ENCODE results near the gene PRKN. TPM values are rescaled to one million over a fixed set of nuclear protein-coding genes. Genes with fewer than 3 reads are reported as not detected.
"Not testable (repeated sequence)": the region's sequence is repeated elsewhere in the genome, so short reads cannot be mapped to it uniquely, and the experiment has no call there.

Gene PRKN
- polyA plus RNA-seq, 6 donors from 2014 or later: 1.4 to 9.3 (median 3.6) TPM

DNA sequence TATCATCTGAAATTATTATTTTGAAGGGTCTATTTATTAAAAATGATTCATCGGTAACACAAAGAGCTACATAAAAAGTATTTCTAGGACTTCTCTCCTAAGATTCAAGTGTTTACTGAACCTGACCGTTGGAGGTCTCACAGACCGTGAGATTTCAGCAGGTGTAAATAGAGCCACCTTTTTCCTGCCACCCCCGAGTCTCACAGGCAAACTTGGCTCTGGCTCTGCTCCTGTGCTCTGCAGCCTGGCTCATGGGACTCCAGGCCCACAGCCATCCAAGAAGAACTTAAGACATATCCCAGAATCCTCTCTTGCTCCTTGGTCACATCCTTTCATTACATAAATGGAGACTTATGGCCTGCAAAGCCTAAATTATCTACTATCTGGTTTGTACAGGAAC lies 1385.9 kb downstream of the PRKN start:
- Mint-ChIP-seq H3K27me3 (peaks cover 0 to 16% (median 9%) of the 10 kb centered on the region in 3 donors), H3K4me3 (no peak overlapping the region), H3K9me3 (peaks cover 0 to 2% (median 0%) of the 10 kb centered on the region in 7 donors)

DNA sequence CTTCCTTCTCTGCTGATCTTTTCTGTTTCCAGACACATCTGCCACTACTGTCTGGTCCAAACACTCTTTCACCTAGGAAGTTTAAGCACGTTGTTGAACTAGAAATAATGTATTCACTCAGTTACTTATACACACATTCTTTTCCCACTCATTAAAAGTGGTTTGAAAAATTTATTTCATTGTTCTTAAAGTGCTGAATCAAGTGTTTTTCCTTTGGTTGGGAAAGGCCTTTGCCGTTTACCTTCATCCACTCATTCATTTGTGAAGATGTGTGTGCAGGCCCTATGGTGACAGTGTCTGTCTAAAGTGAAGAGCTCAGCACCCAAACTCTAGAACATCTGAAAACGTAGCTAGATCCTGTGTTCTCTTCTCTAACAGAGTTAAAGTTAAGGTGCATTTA lies 1389.6 kb downstream of the PRKN start:
- ATAC-seq (ENCODE audit: low read depth in 2 of 2) (no peak), DNase-seq (no peak)
- Mint-ChIP-seq H3K27me3 (peaks cover 0 to 16% (median 5%) of the 10 kb centered on the region in 3 donors), H3K4me1 (no peaks in the 10 kb centered on the region), H3K9me3 (peaks cover 0 to 7% (median 2%) of the 10 kb centered on the region in 7 donors), H3K4me3 (no peak overlapping the region), H3K36me3 (no peaks in the 10 kb centered on the region), H3K27ac (no peak overlapping the region)

More for the DNA sequence above, 1385.9 kb downstream of the PRKN start:
- DNase-seq (no peak), ATAC-seq (ENCODE audit: low read depth in 2 of 2) (no peak)
- Mint-ChIP-seq H3K4me1 (no peaks in the 10 kb centered on the region), H3K27ac (no peak overlapping the region), H3K36me3 (no peaks in the 10 kb centered on the region)

DNA sequence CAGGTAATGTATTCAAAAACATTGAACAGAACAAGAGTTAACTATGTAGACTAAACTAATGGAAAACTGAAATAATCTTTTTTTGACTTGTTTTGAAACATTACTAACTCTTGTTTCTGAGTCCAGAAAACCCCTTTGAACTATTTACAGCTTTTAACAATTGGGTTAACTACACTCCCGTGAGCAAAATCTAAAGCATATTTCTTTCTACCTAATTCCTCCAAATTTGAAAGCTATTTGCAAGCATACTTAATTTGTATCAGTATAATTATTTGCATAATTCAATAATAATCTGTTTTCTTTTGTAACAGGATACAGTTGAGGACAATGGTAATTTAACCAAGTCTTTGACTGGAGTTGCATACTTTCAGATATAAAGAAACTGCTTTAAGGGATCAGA lies 1391.1 kb downstream of the PRKN start:
- H3K27me3 Mint-ChIP-seq: peaks cover 0 to 11% (median 5%) of the 10 kb centered on the region in 3 donors
- H3K27ac Mint-ChIP-seq: no peak overlapping the region
- H3K9me3 Mint-ChIP-seq: peaks cover 0 to 7% (median 2%) of the 10 kb centered on the region in 7 donors
- H3K4me3 Mint-ChIP-seq: no peak overlapping the region
- no peaks in the 10 kb centered on the region for H3K36me3 Mint-ChIP-seq
- H3K4me1 Mint-ChIP-seq: no peaks in the 10 kb centered on the region
- ATAC-seq (ENCODE audit: low read depth in 2 of 2) (no peak), DNase-seq (no peak)

DNA sequence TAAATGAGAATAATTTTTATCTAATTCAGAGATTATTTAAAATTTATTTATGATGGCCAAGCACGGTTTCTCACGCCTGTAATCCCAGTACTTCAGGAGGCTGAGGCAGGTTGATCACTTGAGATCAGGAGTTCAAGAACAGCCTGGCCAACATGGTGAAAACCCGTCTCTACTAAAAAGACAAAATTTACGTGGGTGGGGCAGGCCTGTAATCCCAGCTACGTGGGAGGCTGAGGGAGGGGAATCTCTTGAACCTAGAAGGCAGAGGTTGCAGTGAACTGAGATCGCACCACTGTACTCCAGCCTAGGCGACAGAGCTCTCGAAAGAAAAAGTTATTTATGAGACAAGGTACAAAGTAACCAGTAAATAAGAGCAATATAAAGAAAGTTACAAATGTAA lies 1394.2 kb downstream of the PRKN start:
- Mint-ChIP-seq H3K27ac (no peak overlapping the region), H3K27me3 (peaks cover 0 to 7% (median 0%) of the 10 kb centered on the region in 3 donors), H3K36me3 (no peaks in the 10 kb centered on the region), H3K4me3 (no peak overlapping the region), H3K4me1 (no peaks in the 10 kb centered on the region), H3K9me3 (peaks cover 0 to 13% (median 2%) of the 10 kb centered on the region in 7 donors)
- ATAC-seq (ENCODE audit: low read depth in 2 of 2) (no peak), DNase-seq (no peak)

DNA sequence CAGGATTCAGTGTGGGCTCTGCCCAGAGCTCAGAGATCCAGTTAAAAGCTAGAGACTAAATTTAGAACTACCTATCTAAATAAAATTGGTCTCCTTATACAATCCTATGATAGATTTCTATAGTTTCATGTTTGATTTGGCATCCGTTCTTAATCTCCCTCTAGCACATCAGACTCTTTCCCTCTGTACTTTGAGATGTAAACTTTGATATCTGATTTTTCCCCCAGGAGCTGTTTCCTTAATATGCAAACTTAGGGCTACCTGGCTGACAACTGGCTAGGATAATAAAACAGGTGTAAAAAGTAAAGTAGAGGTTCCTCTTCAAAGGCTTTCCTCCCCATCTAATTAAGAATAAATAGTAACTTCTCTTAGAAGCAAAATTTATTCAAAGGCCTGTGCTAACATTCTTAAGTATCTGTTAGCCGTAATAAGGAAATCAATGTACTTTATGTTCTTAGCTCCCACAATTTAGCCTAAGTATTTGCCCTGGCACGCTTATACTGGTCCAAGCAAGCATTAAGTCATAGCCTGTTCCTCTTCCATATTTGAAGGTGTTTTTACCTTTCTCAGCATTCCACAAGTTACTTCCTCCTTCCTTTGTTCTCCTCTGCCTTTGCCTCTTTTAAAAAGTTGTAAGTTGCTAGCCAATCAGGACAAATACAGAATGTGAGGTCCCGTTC lies 1396.0 kb downstream of the PRKN start:
- H3K27ac Mint-ChIP-seq; H3K4me1 Mint-ChIP-seq; ATAC-seq (ENCODE audit: low read depth in 2 of 2); H3K36me3 Mint-ChIP-seq; H3K27me3 Mint-ChIP-seq; DNase-seq; H3K4me3 Mint-ChIP-seq: not testable (repeated sequence)
- peaks cover 0 to 19% (median 4%) of the 10 kb centered on the region in 7 donors for H3K9me3 Mint-ChIP-seq

DNA sequence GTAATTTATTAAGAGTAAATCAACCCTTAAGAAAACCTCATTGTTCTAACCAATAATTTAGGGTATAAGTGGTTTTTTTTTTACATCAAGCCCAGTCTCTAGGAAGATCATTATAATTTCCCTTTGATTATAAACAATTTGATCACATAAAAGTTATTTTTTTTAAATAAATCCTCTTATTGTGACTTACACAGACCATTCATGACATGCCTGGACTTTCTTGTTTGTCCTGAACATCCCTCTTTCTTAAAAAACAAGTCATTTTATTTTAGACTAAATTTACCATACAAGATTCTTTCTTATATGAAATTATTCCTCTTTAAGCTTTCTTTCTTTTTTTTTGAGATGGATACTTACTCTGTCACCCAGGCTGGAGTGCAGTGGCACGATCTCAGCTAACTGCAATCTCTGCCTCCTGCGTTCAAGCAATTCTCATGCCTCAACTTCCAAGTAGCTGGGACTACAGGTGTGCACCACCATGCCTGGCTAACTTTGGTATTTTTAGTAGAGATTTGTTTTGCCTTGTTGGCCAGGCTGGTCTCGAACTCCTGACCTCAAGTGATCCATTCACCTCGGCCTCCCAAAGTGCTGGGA lies 1400.1 kb downstream of the PRKN start:
- Mint-ChIP-seq H3K4me3 (no peak overlapping the region), H3K27me3 (peaks cover 0 to 12% (median 0%) of the 10 kb centered on the region in 3 donors), H3K9me3 (peaks cover 8 to 29% (median 10%) of the 10 kb centered on the region in 7 donors), H3K36me3 (peaks cover 0 to 4% of the 10 kb centered on the region in 2 donors), H3K4me1 (no peaks in the 10 kb centered on the region), H3K27ac (no peak overlapping the region)
- ATAC-seq (ENCODE audit: low read depth in 2 of 2): no peak
- no peak for DNase-seq

DNA sequence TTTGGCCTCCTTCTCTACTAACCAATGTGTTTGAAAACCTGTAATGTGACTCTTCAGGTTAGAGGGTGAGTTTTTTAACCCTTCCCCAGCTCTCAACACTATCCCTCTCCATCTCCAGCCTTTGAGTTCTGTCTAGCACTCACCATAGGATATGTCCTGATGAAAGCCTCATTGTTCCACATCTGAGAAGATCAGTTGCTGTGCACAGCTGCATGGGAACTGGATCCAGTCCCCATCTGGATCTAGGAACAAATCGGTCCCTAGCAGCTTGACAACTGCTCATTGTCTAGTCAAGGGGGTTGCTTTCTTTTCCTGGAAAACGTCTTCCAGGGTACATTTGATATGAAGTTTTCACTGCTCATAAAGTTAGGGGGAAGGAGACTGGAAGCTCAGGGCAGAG lies 1408.3 kb downstream of the PRKN start:
- peaks cover 4 to 17% (median 13%) of the 10 kb centered on the region in 7 donors for H3K9me3 Mint-ChIP-seq
- DNase-seq (no peak), ATAC-seq (ENCODE audit: low read depth in 2 of 2) (no peak)
- peaks cover 3 to 15% (median 10%) of the 10 kb centered on the region in 3 donors for H3K27me3 Mint-ChIP-seq
- H3K4me1 Mint-ChIP-seq: no peaks in the 10 kb centered on the region
- H3K4me3 Mint-ChIP-seq: no peak overlapping the region
- peaks cover 4 to 7% of the 10 kb centered on the region in 2 donors for H3K36me3 Mint-ChIP-seq
- H3K27ac Mint-ChIP-seq: no peak overlapping the region

DNA sequence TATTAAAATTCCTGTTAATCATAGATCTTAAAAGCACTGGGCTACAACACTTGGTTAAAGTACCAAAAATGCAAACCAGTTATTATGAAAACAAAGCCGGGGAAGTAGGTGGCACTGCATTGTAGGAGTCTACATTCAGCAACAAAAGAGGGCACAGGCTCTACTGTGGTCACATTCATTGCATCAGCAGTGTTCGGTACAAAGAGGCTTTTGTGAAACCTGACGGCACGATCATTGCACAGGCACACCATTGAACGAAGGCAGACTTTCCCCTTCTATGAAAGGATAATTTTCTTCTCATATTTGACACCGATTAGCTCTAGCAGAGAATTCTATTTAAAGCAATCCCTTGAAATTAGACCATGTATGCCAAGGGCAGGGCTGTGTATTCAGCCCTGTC lies 1409.1 kb downstream of the PRKN start:
- H3K4me3 Mint-ChIP-seq: no peak overlapping the region
- ATAC-seq (ENCODE audit: low read depth in 2 of 2) (no peak), DNase-seq (no peak)
- no peaks in the 10 kb centered on the region for H3K4me1 Mint-ChIP-seq
- peaks cover 4 to 20% (median 13%) of the 10 kb centered on the region in 7 donors for H3K9me3 Mint-ChIP-seq
- peaks cover 8 to 15% (median 14%) of the 10 kb centered on the region in 3 donors for H3K27me3 Mint-ChIP-seq
- H3K27ac Mint-ChIP-seq: no peak overlapping the region
- peaks cover 4 to 7% of the 10 kb centered on the region in 2 donors for H3K36me3 Mint-ChIP-seq

DNA sequence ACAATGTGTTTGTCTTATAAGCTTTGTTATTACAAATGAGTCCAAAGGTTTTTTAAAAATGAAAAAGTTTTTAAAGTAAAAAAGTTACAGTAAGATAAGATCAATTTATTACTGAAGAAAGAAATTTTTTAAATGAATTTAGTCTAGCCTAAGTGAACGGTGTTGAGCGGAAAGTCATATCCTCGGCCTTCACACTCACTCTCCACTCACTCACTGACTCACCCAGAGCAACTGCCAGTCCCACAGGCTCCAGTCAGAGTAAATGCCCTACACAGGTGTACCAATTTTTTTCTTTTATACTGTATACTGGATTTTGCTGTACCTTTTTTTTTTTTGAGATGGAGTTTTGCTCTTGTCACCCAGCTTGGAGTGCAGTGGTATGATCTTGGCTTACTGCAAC lies 1411.0 kb downstream of the PRKN start:
- DNase-seq (no peak), ATAC-seq (ENCODE audit: low read depth in 2 of 2) (no peak)
- Mint-ChIP-seq H3K9me3 (peaks cover 0 to 16% (median 10%) of the 10 kb centered on the region in 7 donors), H3K36me3 (peaks cover 0 to 7% of the 10 kb centered on the region in 2 donors), H3K4me1 (no peaks in the 10 kb centered on the region), H3K4me3 (no peak overlapping the region), H3K27ac (no peak overlapping the region), H3K27me3 (peaks cover 8 to 15% (median 12%) of the 10 kb centered on the region in 3 donors)

DNA sequence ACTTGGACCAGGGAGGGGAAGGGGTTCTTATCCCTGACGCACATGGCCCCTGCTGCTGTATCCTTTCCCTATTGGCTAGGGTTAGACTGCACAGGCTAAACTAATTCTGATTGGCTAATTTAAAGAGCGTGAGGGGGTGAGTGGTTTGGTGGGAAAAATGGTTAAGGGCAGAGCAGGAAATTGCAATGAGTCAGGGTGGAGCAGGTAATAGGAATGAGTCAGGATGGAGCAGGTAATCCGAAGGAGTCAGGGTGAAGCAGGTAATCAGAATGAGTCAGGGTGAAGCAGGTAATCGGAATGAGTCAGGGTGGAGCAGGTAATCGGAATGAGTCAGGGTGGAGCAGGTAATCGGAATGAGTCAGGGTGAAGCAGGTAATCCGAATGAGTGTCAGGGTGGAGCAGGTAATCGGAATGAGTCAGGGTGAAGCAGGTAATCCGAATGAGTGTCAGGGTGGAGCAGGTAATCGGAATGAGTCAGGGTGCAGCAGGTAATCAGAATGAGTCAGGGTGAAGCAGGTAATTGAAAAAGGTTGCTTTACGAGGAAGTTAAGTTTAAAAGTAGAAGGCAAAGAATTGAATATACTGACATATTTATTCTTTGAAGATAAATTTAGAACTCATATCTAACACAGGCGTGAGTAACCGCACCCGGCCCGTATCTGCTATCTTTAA lies 1412.2 kb downstream of the PRKN start:
- H3K4me1 Mint-ChIP-seq; H3K4me3 Mint-ChIP-seq; ATAC-seq (ENCODE audit: low read depth in 2 of 2); H3K36me3 Mint-ChIP-seq; DNase-seq: not testable (repeated sequence)
- H3K27me3 Mint-ChIP-seq: peaks cover 8 to 15% (median 13%) of the 10 kb centered on the region in 3 donors
- peaks cover 0 to 16% (median 10%) of the 10 kb centered on the region in 7 donors for H3K9me3 Mint-ChIP-seq
- H3K27ac Mint-ChIP-seq: peak overlapping the region in 1 of 6 donors; percentile 68

DNA sequence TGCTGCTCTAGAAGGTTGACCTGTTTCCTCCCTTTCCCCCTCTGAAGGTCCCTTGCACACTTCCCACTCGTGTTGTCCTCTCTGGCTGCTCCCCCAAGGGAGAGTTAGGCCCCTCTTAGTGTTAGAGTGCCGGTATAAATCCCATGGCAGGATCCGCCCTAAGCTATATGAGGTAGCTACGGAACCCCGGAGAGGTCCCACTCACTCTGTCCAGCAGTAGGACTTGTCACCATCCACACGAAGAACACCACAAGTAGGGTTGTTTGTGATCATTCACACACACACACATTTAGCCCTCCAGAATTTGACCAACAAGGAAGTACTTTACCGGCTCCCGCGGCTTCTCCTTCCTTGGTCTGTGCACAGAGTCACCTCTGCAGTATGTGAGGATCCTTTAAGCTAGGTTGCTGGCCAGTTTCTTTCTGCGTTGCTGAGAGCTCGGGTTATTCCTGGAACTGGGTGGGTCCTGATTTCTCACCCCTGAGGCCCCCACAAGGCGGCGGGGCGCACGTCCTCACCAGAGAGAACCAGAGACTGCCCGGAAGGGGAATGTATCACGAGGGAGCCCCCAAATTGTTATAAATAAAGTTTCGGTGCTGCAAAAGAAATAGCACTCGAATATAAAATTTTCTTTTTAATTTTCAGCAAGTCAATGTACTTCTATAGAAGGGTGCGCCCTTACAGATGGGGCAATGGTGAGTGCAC lies 1412.9 kb downstream of the PRKN start:
- H3K36me3 Mint-ChIP-seq; ATAC-seq (ENCODE audit: low read depth in 2 of 2); H3K4me3 Mint-ChIP-seq; DNase-seq; H3K4me1 Mint-ChIP-seq; H3K27ac Mint-ChIP-seq: not testable (repeated sequence)
- peaks cover 0 to 16% (median 10%) of the 10 kb centered on the region in 7 donors for H3K9me3 Mint-ChIP-seq
- H3K27me3 Mint-ChIP-seq: peaks cover 8 to 15% (median 13%) of the 10 kb centered on the region in 3 donors

DNA sequence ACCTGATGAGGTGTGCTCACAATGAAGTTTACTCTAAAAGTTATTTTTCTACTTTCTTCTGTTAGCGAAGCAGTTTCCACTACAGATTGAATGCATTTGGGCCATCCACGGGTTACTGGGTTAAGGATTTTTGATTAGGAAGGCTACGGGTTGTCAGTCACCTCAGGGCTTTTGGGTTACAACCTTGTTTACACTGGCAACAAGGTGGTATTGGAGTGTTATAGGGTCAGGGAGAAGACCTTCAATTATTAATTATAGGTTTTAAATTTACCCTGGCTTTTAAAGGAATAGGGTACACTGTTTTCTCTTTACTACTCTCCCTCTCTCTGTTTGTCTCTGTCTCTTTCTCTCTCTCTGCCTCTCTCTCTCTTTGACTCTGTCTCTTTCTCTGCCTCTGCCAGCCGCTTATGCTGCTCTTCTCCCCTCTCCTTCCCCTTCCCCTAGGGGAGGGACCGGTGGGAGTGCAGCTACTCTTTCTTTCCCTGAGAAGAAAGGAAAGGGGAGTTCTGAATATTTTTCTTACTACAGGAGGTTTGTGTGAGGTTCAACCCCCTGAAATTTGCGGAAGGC lies 1413.5 kb downstream of the PRKN start:
- no peak for DNase-seq
- Mint-ChIP-seq H3K27me3 (peaks cover 8 to 13% (median 11%) of the 10 kb centered on the region in 3 donors), H3K27ac (peak overlapping the region in 1 of 6 donors; percentile 27), H3K36me3 (peaks cover 0 to 7% of the 10 kb centered on the region in 2 donors), H3K9me3 (peaks cover 0 to 16% (median 10%) of the 10 kb centered on the region in 7 donors), H3K4me3 (no peak overlapping the region), H3K4me1 (no peaks in the 10 kb centered on the region)
- no peak for ATAC-seq (ENCODE audit: low read depth in 2 of 2)

DNA sequence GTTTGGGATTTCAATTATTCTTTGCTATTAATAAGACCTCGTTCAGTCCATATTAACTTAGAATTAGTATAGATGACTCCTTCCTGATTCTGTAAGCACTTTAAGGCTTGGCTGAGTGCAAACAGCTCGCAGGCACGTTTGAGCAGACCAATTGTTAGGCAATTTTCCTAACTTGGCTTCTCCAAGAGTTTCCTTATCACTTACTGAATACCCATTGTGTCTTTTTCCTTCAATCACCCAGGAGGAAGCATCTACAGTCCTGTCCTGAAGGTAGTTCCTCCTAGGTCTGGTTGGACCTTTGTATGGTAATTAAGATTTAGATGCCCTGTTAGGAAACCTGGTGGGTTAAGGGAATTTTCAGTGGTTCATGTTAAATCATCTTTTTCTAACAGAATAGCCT lies 1414.1 kb downstream of the PRKN start:
- Mint-ChIP-seq H3K9me3 (peaks cover 0 to 16% (median 10%) of the 10 kb centered on the region in 7 donors), H3K27me3 (peaks cover 8 to 13% (median 9%) of the 10 kb centered on the region in 3 donors)
- not testable (repeated sequence) for ATAC-seq (ENCODE audit: low read depth in 2 of 2); H3K27ac Mint-ChIP-seq; H3K4me3 Mint-ChIP-seq; H3K4me1 Mint-ChIP-seq; H3K36me3 Mint-ChIP-seq; DNase-seq

Measured in naive B cell (primary cell).